GM21619 (cell line): ENCODE measurements around the gene MFNG.
"Not testable (repeated sequence)": the region's sequence is repeated elsewhere in the genome, so short reads cannot be mapped to it uniquely, and the experiment has no call there.

Experiments used
- ATAC-seq: cut with Tn5 transposase; IDR thresholded peaks from one replicate; pipeline ENCODE4 v1.9.1; 2021; ENCODE audit not compliant: unreplicated experiment

The MFNG gene

DNA sequence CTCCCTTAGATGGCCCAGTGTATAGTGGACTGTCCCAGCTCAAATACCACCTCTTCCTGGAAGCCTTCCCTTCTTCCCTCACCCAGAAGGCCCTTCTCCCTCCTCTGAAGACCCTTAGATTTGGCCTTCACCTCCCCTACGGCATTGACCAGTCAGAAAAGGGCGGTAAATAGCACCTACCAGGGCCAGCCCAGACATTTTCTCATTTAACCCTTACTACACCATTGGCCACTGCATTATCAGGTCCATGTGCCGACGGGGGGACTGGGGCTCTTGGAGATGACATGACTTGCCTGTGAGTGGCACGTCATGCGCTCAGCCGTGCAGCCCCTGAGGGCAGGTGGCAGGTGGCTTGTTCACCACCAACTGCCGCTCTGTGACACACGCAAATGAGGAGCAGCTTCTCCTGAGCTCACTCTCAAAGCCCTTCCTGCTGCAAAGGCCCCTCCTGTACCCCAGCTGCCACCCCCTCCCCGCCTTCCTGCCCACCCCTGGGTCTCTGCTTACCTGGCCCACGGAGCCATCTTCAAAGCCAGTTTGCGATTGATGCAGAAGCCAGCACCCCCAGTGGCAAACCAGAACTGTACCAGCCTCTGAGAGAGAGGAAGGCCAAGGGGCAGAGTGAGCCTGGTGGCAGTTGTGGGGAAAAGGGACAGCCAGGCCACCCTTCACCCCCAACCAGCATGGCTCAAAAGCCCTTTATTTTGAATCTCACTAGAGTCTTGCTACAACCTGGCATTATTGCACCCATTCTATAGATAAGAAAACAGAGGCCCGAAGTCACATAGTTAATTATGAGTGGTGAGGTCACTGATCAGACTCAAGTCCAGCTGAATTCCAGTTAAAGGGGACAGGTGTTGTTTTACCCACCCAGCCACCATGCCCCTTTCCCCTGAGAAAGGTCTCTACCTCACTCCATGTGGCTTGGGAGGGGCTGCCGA lies 9.5 kb downstream of the MFNG start:
- ATAC-seq = no peak

DNA sequence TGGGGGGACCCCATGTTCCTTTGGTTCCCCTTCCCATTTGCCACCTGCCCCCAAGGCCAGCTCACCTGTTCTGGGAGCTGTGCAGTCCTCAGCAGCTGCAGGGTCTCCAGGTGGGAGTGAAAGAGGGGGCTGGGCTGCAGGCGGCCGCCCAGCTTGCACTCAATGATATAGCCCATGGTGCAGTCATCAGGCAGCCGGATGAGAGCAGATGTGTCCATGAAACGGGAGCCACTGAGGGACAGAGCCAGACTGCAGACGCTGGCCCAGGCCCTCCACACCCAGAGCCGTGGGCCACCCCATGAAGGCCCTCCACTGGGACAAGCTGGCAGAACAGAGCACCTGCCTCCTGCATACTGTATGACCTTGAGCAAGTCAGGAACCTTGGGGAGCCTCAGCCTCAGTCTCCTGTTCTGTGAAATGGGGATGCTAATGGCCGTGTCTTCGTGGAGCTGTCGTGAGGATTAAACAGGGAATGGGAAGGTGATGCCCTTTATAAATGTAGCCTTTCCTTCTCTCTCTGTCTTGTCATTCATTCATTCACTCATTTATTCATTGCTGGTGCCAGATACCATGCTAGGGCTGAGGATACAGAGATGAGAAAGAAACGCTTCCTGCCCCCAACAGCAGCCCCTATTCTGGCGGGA lies 11.6 kb downstream of the MFNG start:
- no peak for ATAC-seq

DNA sequence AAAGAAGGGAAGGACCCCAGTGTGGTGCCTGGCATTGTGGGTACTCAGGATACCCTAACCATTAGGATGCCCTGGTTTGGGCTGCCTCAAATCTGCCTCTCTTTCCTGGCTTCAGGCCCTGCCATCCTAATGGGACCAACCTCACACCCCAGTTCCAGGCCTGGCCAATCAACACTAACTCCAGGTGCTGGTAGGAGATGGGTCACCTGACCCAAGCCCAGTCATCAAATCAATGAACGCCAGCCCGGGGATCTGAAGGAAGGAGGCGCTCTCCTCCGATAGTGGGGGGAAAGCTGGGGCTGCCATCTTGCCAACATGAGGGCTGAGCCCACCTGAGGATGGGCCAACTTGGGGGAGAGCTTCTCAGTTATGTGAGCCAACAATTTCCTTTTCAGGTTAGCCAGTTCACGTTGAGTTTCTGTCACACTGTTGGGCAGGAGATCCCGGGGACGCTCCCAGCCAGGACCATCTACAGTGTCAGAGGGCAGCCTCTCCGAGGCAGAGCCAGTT lies 12.7 kb downstream of the MFNG start:
- no peak for ATAC-seq

DNA sequence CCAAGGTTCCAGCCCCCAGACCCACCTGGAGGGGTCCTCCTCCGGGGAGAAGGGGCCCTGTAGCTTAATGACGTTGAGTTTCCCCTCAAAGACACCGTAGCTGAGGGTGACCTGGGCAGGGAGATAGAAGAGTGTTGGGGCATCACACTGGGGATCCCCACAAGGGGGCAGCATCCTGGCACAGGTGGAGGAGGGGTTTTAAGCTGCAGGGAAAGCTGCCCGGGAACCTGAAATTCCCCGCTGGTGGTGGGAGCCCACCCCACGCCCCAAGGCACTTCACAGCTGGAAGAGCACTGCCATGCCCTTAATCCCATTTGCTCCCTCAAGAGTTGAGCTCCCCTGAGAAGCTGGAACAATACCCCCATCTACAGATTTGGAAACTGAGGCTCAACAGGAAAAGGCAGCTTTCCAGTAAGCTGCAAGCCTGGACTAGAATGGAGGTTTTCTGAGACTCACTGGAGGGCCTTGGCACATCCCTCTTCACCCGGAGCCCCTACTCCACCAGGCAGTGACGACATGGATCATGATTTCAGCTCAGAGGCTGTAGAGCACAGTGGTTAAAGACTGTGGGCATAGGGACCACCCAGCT lies 13.7 kb downstream of the MFNG start:
- no peak for ATAC-seq

DNA sequence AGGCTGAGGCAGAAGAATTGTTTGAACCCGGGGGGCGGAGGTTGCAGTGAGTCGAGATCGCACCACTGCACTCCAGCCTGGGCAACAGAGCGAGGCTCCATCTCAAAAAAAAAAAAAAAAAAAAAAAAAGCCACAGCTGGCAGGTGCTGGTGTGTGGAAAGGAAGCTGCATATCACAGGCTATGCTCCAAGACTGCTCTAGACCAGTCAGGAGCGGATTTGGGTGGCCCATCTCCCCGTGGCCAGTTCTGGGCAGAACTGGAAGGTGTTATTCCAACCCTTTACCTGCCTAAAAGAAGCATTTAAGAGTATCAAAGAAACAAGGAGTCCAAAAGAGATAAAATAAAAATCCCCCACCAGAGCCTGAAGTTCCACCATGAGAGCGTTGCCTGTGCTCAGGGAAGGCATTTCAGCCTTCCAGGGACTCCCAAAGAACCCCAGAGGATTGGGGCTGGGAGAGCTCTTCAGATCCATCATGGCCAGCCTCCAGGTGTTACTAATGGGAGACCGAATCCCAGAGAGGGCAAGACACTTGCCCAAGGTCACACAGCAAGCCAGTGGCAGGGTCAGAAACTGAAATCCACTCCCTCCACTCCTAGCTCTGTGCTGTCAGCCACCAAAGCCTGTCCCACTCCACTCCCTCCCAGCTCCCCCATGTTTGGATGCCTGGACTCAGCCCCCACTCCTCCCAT lies 14.3 kb downstream of the MFNG start:
- no peak for ATAC-seq

DNA sequence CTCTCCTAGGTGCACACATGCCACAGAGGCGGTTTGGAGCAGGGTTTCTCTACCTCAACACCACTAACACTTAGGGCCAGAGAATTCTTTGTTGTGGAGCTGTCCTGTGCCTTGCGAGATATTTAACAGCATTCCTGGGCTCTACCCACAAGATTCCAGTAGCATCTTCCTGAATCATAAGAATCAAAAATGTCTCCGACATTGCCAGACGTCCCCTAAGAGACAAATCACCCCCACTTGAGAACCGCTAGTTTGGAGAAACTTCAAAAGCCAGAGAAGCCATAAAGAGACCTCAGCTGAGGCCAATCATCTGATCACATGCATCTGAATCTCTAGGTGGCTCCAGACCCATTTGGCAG lies 16.1 kb downstream of the MFNG start:
- ATAC-seq = no peak

DNA sequence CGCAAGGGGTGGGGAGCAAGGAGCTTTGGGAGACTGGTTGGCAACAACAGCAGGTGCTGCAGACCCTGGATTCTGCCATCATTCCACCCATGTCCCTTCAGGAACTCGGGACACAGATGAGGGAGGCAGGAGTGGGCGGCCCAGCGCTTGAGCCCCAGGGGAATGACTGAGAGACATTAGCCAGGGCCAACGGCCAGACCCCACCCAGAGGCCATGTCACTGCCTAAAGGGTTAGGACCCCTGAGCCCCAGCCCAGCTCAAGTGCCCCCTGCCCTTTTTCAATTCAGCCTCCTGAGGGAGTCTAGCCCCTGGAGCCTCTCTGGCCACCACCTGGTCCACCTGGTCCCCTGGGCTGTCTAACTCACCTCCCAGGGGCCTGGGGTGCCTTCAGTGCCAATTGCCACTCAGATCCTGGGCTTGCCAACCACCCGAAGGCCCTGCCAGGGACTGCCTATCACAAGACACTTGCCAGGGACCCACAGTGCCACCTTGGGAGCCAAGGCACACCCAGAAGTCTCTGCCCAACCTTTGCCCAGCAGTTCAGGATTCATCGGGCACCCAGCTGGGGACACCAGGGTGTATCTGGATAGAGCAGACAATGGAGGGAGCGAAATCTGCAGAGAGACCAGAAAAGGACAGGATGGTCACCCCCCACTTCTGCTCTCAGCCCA lies 16.6 kb downstream of the MFNG start:
- ATAC-seq = no peak

DNA sequence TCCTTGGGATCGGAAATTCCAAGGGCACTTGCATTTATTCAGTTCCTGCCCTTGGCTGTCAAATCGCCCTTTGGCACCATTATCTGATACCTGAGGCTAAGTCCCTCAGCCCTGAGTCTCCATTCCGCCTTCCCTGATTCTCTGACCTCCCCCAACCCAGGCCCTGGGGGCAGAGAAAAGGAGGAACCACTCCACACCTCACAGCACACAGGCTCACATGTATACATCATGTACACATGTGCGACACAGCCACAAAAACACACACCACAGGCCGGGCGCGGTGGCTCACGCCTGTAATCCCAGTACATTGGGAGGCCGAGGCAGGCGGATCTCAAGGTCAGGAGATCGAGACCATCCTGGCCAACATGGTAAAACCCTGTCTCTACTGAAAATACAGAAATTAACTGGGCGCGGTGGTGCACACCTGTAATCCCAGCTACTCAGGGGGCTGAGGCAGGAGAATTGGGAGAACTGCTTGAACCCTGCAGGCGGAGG lies 17.9 kb downstream of the MFNG start:
- not testable (repeated sequence) for ATAC-seq

DNA sequence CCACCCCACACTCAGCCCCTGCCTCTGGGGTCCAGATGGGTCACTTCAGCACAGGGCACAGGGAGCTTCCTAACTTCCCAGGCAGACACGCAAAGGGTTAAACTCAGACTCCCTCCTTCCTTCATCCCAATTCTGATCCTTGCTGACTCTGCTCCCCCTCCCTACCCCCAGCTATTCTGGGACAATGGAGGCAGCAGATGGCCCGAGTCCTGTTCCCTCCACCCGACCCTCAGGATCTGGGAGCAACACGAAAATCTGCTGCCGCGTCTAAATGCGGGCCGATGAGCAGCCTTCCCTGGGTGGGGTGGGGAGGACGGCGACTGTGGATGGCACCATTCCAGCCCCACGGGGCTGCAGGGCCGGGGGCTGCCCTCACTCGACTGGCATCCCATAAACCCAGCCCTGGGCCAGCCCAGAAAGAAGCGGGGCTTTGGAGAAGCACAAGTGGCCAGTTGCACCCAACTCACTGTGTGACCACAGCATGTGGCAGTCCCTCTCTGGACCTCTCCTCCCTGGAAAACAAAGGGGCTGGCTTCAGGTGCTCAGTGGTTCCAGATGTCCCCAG lies 18.7 kb downstream of the MFNG start:
- ATAC-seq = no peak

DNA sequence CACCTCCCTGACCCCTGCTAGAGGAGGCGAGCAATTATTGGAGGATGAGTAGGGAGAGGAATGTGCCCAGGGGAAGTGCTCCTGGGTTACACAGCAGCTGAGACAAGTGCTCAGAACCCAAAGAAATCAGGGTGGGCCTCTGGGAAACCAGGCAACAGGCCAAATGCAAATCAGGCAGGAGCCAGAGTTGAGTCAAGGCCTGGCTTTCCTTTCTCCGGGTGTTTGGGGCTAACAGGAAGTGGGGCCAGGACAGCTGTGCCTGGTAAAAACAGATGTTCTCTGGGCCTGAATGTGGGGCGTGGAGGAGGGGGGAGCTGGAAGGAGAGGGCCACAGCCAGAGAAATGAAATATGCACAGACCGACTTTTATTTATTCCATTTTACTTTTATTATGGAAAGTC lies 22.0 kb downstream of the MFNG start:
- ATAC-seq = no peak

DNA sequence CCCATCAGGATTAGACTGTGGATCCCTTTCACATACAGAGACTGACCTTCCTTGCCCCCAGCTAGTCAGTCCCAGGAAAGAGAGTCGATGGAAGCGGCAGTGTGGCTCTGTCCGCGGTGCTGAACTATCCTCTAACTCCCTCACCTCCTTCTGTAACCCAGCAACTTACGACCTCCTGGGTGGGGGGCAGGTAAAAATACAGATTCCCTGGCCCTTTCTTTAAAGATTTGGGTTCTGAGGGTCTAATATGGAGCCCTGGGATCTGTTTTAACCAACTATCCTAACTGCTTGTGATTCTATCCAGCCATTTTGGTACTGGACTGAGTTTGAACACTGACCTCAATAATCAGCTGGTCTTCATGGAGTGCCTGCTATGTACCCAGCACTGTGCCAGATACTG lies 23.2 kb downstream of the MFNG start:
- ATAC-seq = no peak

DNA sequence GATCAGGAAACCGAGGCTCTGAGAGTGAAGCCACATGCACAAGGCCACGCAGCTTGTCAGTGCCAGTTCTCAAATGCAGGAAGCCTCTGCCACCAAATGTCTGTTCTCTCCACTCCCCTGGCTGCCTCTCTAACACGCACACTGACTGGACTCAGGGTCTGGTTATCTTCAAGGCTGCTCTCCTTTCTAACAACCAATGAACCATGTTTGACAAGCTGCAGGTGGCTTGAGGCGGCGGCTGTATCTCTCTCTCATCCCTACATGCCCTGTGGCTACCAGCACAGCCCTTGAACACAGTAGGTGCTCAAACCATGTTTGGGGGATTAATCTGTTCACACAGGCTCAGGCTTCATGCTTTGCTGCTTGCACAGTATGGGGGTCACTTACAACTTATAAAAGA lies 23.7 kb downstream of the MFNG start:
- ATAC-seq = no peak

DNA sequence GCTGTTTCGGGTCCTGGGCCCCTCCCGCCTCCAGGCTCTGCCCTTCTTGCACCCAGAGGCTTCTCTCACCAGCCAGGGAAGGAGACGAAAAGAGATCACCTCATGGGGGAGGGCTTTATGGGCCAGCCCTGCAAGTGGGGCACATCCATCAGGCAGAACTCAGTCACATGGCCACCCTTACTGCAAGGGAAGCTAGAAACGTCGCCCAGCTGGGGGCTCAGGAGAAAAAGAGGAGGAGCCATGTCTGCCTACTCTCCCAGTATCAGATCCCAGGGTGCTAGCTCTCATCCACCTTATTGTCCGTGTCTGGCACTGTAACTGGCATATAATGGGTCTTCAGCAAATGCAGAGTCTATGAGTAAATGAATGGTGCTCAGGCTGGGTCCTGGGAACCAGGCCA lies 24.2 kb downstream of the MFNG start:
- ATAC-seq = no peak

DNA sequence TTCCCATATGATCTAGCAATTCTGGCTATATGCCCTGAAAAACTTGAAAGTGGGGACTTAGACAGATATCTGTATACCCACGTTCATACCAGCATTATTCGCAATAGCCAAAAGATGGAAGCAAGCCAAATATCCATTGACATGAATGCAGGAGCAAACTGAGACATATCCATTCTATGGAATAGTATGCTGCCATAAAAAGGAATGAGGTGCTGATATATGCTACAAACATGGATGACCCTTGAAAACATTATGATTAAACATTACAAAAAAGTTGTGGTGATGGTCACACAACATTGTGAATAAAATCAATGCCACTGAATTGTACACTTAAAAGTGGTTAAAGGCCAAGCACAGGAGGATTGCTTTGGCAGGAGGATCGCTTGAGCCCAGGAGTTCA lies 25.5 kb downstream of the MFNG start:
- no peak for ATAC-seq

DNA sequence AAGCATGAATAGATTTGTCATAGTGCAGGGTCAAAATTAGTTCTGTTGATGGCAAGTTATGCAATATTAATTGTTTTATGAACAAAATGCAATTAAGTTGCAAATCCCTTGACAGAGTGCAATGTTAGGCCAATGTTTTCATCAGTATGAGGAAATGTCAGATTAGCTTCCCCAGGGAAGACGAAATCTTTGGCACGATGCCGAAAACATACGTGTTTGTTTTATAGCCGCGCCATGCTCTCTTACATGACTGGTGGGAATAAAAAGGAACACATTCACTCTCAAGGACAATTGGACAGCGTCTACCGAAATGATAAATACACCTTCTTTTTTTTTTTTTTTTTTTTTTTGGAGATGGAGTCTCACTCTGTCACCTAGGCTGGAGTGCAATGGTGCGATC lies 27.0 kb downstream of the MFNG start:
- ATAC-seq = no peak

DNA sequence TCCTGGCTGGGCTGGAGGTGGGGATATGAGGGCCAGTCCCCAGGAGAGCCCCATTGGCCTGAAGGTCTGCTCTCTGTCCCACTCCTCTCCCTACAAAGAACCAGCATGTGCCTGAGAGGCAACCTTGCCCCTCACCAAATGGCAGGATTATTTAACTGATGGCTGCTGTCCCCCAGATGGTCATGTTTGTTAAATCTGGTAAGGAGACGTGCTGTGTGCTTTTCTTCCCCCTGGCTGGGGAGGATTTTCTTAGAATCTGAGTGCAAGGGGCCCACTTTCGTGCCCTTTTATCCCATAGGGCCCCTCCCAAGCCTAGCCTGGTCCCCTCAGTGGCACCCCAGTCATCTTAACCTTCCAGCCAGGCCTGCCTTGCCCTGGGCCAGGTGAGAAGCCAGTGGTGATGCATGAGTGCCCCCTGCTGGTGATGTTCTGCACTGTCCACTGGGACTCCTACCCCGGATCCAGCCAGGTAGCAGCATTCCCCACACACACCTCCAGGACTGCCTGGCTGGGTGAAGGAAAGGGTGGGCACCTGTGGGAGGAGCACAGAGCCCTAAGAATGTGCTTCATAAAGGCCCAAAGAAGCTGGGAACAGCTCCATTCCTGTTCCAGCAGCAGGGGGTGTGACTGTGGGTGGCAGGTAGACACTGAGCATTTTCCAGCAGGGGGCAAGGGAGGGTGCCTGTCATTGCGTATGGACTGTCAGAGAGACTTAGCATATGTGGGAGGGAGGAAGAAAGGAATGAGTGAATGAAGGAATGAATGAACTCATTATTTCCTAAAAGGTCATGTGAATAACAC lies 28.9 kb downstream of the MFNG start:
- ATAC-seq = no peak

DNA sequence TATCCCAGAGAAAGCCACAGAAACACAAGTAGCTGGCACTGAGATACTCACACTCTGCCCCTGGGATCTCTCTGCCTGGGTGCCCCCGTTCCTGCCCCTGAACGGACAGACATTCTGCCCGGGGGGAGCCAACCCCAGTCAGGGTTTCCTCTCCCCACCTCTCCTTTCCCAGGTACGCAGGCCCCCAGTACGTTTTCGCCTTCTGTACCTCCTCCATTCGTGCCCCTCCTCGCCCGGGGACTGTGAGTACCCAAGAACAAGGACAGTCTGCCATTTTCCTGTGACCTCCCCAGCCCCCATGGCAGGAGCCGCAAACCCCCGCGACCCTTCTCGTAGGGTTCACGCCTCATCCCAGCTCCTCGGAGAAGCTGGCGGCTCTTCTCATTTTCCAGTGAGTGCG lies 29.8 kb downstream of the MFNG start:
- ATAC-seq = no peak

DNA sequence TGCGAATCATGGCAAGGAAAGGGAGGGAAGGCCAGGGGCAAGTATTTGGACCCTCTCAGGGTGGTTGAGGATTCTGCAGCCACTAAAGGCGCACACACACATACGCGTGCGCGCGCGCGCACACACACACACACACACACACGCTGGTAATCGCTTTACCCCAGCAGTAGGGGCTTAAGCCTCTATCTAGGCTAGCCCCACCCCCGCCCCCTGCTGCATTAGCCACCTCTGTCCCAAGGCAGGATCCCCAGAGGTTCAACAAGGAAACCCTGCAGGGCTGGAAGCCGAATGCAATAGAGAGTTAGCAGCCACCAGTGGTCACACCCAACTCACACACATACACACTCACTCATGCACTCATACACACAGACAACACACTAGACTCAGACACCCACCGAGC lies 30.3 kb downstream of the MFNG start:
- no peak for ATAC-seq

DNA sequence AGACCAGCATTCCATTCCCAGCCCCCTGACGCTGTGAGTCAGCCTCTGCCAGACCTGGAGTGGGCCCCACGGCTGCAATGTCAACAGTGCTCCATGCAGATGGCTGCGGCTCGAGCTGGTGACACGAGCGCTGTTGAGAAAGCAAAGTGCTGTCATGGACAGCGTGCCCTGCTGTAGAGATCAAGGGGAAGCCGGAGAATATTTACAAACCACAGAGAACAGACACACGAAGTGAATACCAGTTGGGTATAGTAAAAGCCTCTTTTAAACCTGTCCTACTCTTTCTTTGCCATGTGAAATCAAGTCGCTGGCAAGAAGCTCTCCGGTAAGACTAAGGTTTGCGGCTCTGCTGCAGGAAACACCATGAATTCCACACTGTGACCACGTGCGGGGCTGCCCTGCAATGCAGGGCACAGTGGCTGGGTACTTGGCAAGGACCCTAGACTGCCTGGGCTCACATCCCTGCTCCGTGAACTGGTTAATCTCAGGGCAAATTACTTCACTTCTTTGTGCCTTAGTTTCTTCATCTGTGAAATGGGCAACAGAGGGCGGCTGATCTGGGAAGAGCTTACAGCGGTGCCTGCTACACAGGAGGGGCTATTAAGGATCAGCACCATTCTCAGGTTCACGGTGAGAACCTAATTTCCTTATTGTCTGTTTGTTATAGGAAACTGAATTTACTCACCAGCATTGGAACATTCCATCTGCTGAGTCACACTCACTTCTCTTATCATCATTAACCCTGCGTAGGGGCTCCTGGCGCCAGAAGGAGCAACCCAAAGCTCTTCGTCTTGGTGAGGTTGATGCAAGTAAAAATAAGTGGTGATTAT lies 31.1 kb downstream of the MFNG start:
- no peak for ATAC-seq
